ENCODE measurements around the gene ETHE1. TPM values are rescaled to one million over a fixed set of nuclear protein-coding genes. Genes with fewer than 3 reads are reported as not detected.

ETHE1 gene
- total RNA-seq, 1 experiment from 2014 or later, result 8.8 TPM

- intact Hi-C loops (cut with micrococcal nuclease; ENCODE audit: unreplicated experiment), result no loop called here
- Histone ChIP-seq H3K36me3 (ENCODE audit: insufficient read depth, low read length, poor library complexity, severe bottlenecking) (no peaks in the 10 kb centered on the region), H3K4me3 (ENCODE audit: low read depth, low read length, poor library complexity, severe bottlenecking) (peak overlapping the region; percentile 67), H3K27ac (ENCODE audit: low read depth, low read length, poor library complexity, severe bottlenecking) (peak overlapping the region; percentile 49), H3K4me1 (ENCODE audit: insufficient read depth, low read length, poor library complexity, severe bottlenecking) (no peaks in the 10 kb centered on the region), H3K9me3 (ENCODE audit: low read depth, low read length, poor library complexity, severe bottlenecking) (no peaks in the 10 kb centered on the region), H3K27me3 (replicated peaks; ENCODE audit: insufficient read depth, low read depth, low read length, poor library complexity) (no peaks in the 10 kb centered on the region)
- CTCF ChIA-PET, result interaction anchor here (0.5 to 1.3 kb wide), 4 partner anchors 17 to 249 kb away, joined by 3 to 4 read pairs (median 4); no protein-coding TSS in a partner anchor
- no TSS peak for BruUV-seq (replicated peaks)
- DNase-seq (ENCODE audit: low spot score), result peak; percentile 95
- TF ChIP-seq CTCF (conservative IDR thresholded peaks at IDR 0.05; ENCODE audit: low read depth, low read length), result no peak
- TF ChIP-seq EZH2 (IDR thresholded peaks at IDR 0.05; ENCODE audit: borderline replicate concordance, low read depth, low read length, poor library complexity, severe bottlenecking), result no peak
- POLR2A ChIA-PET (ENCODE audit: low non-redundant PET), result interaction anchor here (0.6 to 0.8 kb wide), 2 partner anchors 10 to 25 kb away, joined by 8 to 9 read pairs; no protein-coding TSS in a partner anchor
Measured at GRCh38 chr19:43463381-43464133, 63.4 kb downstream of the ETHE1 start.

- no peaks in the 10 kb centered on the region for H3K4me1 ChIP-seq (ENCODE audit: insufficient read depth, low read length, poor library complexity, severe bottlenecking)
- POLR2A ChIA-PET (ENCODE audit: low non-redundant PET), result interaction anchor here (0.6 to 0.8 kb wide), 2 partner anchors 11 to 25 kb away, joined by 8 to 9 read pairs; no protein-coding TSS in a partner anchor
- intact Hi-C loops (cut with micrococcal nuclease; ENCODE audit: unreplicated experiment), result no loop called here
- CTCF ChIA-PET, result interaction anchor here (0.5 to 1.3 kb wide), 3 partner anchors 16 to 249 kb away, joined by 3 to 4 read pairs (median 4); no protein-coding TSS in a partner anchor
- TF ChIP-seq CTCF (conservative IDR thresholded peaks at IDR 0.05; ENCODE audit: low read depth, low read length) (no peak), EZH2 (IDR thresholded peaks at IDR 0.05; ENCODE audit: borderline replicate concordance, low read depth, low read length, poor library complexity, severe bottlenecking) (no peak)
- no peak for DNase-seq (ENCODE audit: low spot score)
- no TSS peak for BruUV-seq (replicated peaks)
- no peaks in the 10 kb centered on the region for H3K27me3 ChIP-seq (replicated peaks; ENCODE audit: insufficient read depth, low read depth, low read length, poor library complexity)
- H3K4me3 ChIP-seq (ENCODE audit: low read depth, low read length, poor library complexity, severe bottlenecking), result peak overlapping the region; percentile 67
- no peaks in the 10 kb centered on the region for H3K9me3 ChIP-seq (ENCODE audit: low read depth, low read length, poor library complexity, severe bottlenecking)
- no peak overlapping the region for H3K27ac ChIP-seq (ENCODE audit: low read depth, low read length, poor library complexity, severe bottlenecking)
- no peaks in the 10 kb centered on the region for H3K36me3 ChIP-seq (ENCODE audit: insufficient read depth, low read length, poor library complexity, severe bottlenecking)
Measured at GRCh38 chr19:43462785-43463380, 64.1 kb downstream of the ETHE1 start.

GRCh38 chr19:43462383-43462782 is 64.6 kb downstream of the ETHE1 start:
- no peak for DNase-seq (ENCODE audit: low spot score)
- BruUV-seq (replicated peaks), result no TSS peak
- no peaks in the 10 kb centered on the region for H3K27me3 ChIP-seq (replicated peaks; ENCODE audit: insufficient read depth, low read depth, low read length, poor library complexity)
- H3K9me3 ChIP-seq (ENCODE audit: low read depth, low read length, poor library complexity, severe bottlenecking), result no peaks in the 10 kb centered on the region
- H3K4me1 ChIP-seq (ENCODE audit: insufficient read depth, low read length, poor library complexity, severe bottlenecking), result no peaks in the 10 kb centered on the region
- ChIA-PET POLR2A (ENCODE audit: low non-redundant PET) (no interaction called here), CTCF (no interaction called here)
- no peaks in the 10 kb centered on the region for H3K36me3 ChIP-seq (ENCODE audit: insufficient read depth, low read length, poor library complexity, severe bottlenecking)
- TF ChIP-seq EZH2 (IDR thresholded peaks at IDR 0.05; ENCODE audit: borderline replicate concordance, low read depth, low read length, poor library complexity, severe bottlenecking) (no peak), CTCF (conservative IDR thresholded peaks at IDR 0.05; ENCODE audit: low read depth, low read length) (no peak)
- intact Hi-C loops (cut with micrococcal nuclease; ENCODE audit: unreplicated experiment), result no loop called here
- H3K27ac ChIP-seq (ENCODE audit: low read depth, low read length, poor library complexity, severe bottlenecking), result no peak overlapping the region
- no peak overlapping the region for H3K4me3 ChIP-seq (ENCODE audit: low read depth, low read length, poor library complexity, severe bottlenecking)
